GM12878 (cell line): ENCODE measurements around the gene IFNG-AS1. TPM values are rescaled to one million over a fixed set of nuclear protein-coding genes. Genes with fewer than 3 reads are reported as not detected.
A peak's percentile ranks its signal among the peaks of the same experiment; 100 is the strongest.

ENCODE experiments used
- ATAC-seq: fragments of 200-7000 bp; cut with Tn5 transposase; 3 replicates; pipeline ENCODE4 v1.9.1; 2020; ENCODE audit warnings: mild to moderate bottlenecking, moderate library complexity
- BruUV-seq: library from RNA; stranded (reverse); fragments of 400-500 nt; replicated peaks from 2 replicates; lab custom pipeline; 2021; lab: Mats Ljungman, UMichigan
- CTCF ChIA-PET: fragments of 300-600 bp; sonication (Branson Sonifier 250); formaldehyde crosslinking; extraction: SDS; loops from one replicate; lab custom pipeline; 2021; ENCODE audit warnings: inconsistent platforms; lab: Yijun Ruan, JAX
- POLR2A ChIA-PET: fragments of 350-600 bp; formaldehyde crosslinking; extraction: SDS; loops from one replicate; lab custom pipeline; 2021; ENCODE audit warnings: inconsistent platforms; lab: Charles Lee
- RAD21 ChIA-PET: fragments of 300-600 bp; sonication (Branson Sonifier 250); formaldehyde crosslinking; loops from one replicate; lab custom pipeline; 2023; ENCODE audit warnings: antibody characterized with exemption; ENCODE audit not compliant: unreplicated experiment; lab: Charles Lee
- SMC1A ChIA-PET: fragments of 300-600 bp; sonication (Branson Sonifier 250); formaldehyde crosslinking; loops from one replicate; lab custom pipeline; 2023; ENCODE audit not compliant: unreplicated experiment, uncharacterized antibody; lab: Charles Lee
- DNase-seq: peaks from one replicate; pipeline ENCODE4 v3.0.0-alpha.2; 2011; ENCODE audit warnings: low read depth, low spot score
- FAIRE-seq: peaks from 3 replicates; lab custom pipeline; 2011; peaks lifted over from hg19 to GRCh38; lab: Jason Lieb, UNC
- H2AFZ ChIP-seq: 2 replicates; pipeline ENCODE4 v1.6.0; 2011; ENCODE audit warnings: low read depth, low read length, control low read depth; ENCODE audit not compliant: control insufficient read depth
- H3K27ac ChIP-seq: 2 replicates; pipeline ENCODE4 v1.5.1; 2011; ENCODE audit warnings: control low read depth; ENCODE audit not compliant: control insufficient read depth, insufficient read depth
- H3K27me3 ChIP-seq, 2 experiments: replicated peaks in 1 of 2; 2 replicates each; pipeline versions ENCODE4 v1.6.0 to v1.6.1; 2011; ENCODE audit warnings: low read length in 1 of 2; ENCODE audit not compliant: control insufficient read depth in 2 of 2, insufficient read depth in 2 of 2
- H3K36me3 ChIP-seq, 2 experiments: 2 replicates each; pipeline ENCODE4 v1.5.1; 2011; ENCODE audit warnings: low read length in 1 of 2; ENCODE audit not compliant: control insufficient read depth in 2 of 2, insufficient read depth in 2 of 2
- H3K4me1 ChIP-seq: 2 replicates; pipeline ENCODE4 v1.6.1; 2011; ENCODE audit warnings: mild to moderate bottlenecking, low read length, moderate library complexity, mixed read lengths; ENCODE audit not compliant: control insufficient read depth, insufficient read depth
- H3K4me2 ChIP-seq: 2 replicates; pipeline ENCODE4 v1.6.0; 2011; ENCODE audit warnings: control low read depth; ENCODE audit not compliant: control insufficient read depth, insufficient read depth
- H3K4me3 ChIP-seq: fragments of 200-600 bp; sonication (generic); 2 replicates; pipeline ENCODE4 v1.5.1; 2016
- H3K79me2 ChIP-seq: 2 replicates; pipeline ENCODE4 v1.6.0; 2011; ENCODE audit warnings: low read length; ENCODE audit not compliant: control insufficient read depth, insufficient read depth
- H3K9ac ChIP-seq: 2 replicates; pipeline ENCODE4 v1.8.0; 2011; ENCODE audit warnings: low read length, control low read depth, mixed read lengths; ENCODE audit not compliant: control insufficient read depth, insufficient read depth
- H3K9me3 ChIP-seq: replicated peaks from 3 replicates; pipeline ENCODE4 v1.5.1; 2011; ENCODE audit warnings: mild to moderate bottlenecking, low read length; ENCODE audit not compliant: control insufficient read depth, insufficient read depth
- H4K20me1 ChIP-seq: 2 replicates; pipeline ENCODE4 v1.6.0; 2011; ENCODE audit not compliant: control insufficient read depth, insufficient read depth
- CBX5 ChIP-seq: sonication (generic); IDR thresholded peaks from 2 replicates; pipeline ENCODE4 v1.6.1; 2016; ENCODE audit warnings: low read depth, moderate library complexity, mild to moderate bottlenecking, inconsistent platforms
- MEF2B ChIP-seq: fragments of 450-650 bp; IDR thresholded peaks from 2 replicates; pipeline ENCODE4 v1.6.1; 2018; ENCODE audit warnings: mild to moderate bottlenecking, moderate library complexity; ENCODE audit not compliant: partially characterized antibody, poor library complexity, severe bottlenecking
- RUNX3 ChIP-seq: IDR thresholded peaks from 2 replicates; pipeline ENCODE4 v1.6.1; 2012; ENCODE audit warnings: low read length, inconsistent platforms
- ZNF217 ChIP-seq: fragments of 450-650 bp; IDR thresholded peaks from 2 replicates; pipeline ENCODE4 v1.6.1; 2017; ENCODE audit warnings: antibody characterized with exemption, mild to moderate bottlenecking
- WGBS: methylation state at CpG from one replicate; pipeline ENCODE4 v1.1.6; 2016; ENCODE audit warnings: low lambda C conversion rate; ENCODE audit not compliant: insufficient replicate concordance, insufficient coverage; ENCODE audit errors: missing lambda C conversion rate; 5-methylcytosine and 5-hydroxymethylcytosine counted together
- in situ Hi-C: fragments of 300-500 bp; cut with MboI; formaldehyde crosslinking; loops from 9 replicates; pipeline ENCODE4 v1.14.3; 2018; ENCODE audit warnings: mixed read lengths
- intact Hi-C: fragments of 100-400 bp; cut with micrococcal nuclease; formaldehyde crosslinking; loops from one replicate; pipeline ENCODE4 v1.14.2; 2022; ENCODE audit not compliant: unreplicated experiment
- polyA plus RNA-seq, 11 experiments: library from polyadenylated mRNA; depleted of rRNA in 4 of 11; unstranded in 6 of 11; stranded (reverse) in 5 of 11; fragments of >200 nt; fragmentation: Nextera tagmentation in 4 of 11; fragmentation: Illumina TruSeq in 1 of 11; extraction: Ambion mirVana in 4 of 11; extraction: Trizol in 1 of 11; gene quantifications; 1 replicate in 1 of 11; 2 replicates in 10 of 11; pipeline versions ENCODE4 v1.2.1 to v1.2.3, GENCODE V29; 2011 to 2016; ENCODE audit warnings: inconsistent platforms in 2 of 11, missing spikeins in 2 of 11, low read depth in 1 of 11
- total RNA-seq, 4 experiments: library from RNA; depleted of rRNA in 3 of 4; stranded (reverse); fragments of >200 nt in 3 of 4; fragmentation: Illumina TruSeq in 1 of 4; extraction: Trizol in 1 of 4; gene quantifications; 2 replicates each; pipeline versions ENCODE4 v1.2.1 to v1.2.3, GENCODE V29; 2013 to 2021
- TF ChIP-seq, protein P1 (sequence below): IDR thresholded peaks from 2 replicates; pipeline ENCODE4 v1.6.1; 2012; ENCODE audit warnings: improper control_type of control experiment, low read depth, low read length; ENCODE audit not compliant: insufficient replicate concordance

Gene IFNG-AS1
- total and polyA plus RNA-seq, 10 of the 15 experiments (the other 5 are each of a cell fraction or from before 2014, with no cell fraction given): 0.40 to 1.9 (median 1.3) TPM

DNA sequence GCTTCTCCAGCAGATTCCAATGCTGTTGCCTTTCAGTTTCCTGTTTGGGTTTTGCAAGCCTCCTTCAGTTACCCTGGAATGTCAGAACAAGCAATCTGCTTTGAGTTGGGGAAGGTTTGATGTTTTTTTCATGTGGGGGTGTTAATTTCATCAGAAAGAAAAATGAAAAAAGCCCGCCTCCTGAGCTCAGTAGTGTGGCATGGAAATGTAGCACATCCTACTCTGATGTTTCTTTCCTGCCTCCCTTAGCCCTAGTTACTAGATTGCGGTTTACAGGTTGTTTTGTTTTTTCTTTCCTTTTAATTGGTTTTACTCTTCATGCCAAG, 22.6 kb downstream of the IFNG-AS1 start:
- CTCF ChIA-PET: interaction anchor here (0.6 to 2.9 kb wide), 9 partner anchors 9 to 54 kb away, joined by 3 to 13 read pairs (median 6); no protein-coding TSS in a partner anchor

DNA sequence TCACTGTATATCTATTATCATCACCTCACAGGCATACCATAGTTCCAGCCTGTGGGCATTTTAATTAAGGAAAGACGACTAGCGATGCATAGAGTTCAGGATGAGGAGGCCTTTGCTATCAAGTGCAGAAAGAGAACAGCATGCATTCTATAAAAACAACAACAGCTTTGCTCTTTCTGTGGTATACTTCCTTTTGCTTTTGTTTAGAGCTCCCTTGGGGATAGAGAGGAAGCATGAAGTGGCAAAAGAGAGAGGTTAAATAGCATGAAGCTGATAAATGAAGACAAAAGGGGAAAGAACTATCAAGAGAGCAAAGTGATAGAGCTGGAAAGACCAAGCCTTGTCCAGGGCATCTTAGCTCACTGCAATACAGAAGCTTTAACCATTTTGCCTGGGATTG, 23.5 kb downstream of the IFNG-AS1 start:
- Histone ChIP-seq H4K20me1 (no peaks in the 10 kb centered on the region), H3K4me3 (no peak overlapping the region), H3K36me3 (no peaks in the 10 kb centered on the region), H3K4me2 (no peak overlapping the region), H3K4me1 (peaks cover 4% of the 10 kb centered on the region; the same call in 1 of the 2 replicates), H2AFZ (no peak overlapping the region), H3K27me3 (no peaks in the 10 kb centered on the region), H3K9ac (no peak overlapping the region), H3K9me3 (no peaks in the 10 kb centered on the region), H3K27ac (no peak overlapping the region), H3K79me2 (no peaks in the 10 kb centered on the region)
- ChIA-PET SMC1A (interaction anchor here (0.6 to 2.2 kb wide), 13 partner anchors 10 to 1230 kb away, joined by 3 to 17 read pairs (median 4); partner anchors contain the start of genes IFNG and IFNG-AS1), CTCF (interaction anchor here (0.6 to 2.9 kb wide), 14 partner anchors 10 to 306 kb away, joined by 3 to 13 read pairs (median 4); no protein-coding TSS in a partner anchor), RAD21 (interaction anchor here (0.7 to 1.8 kb wide), 6 partner anchors 11 to 147 kb away, joined by 3 to 6 read pairs (median 4); partner anchors contain the start of genes IFNG and IFNG-AS1), POLR2A (interaction anchor here (1.3 to 1.8 kb wide), 4 partner anchors 10 to 24 kb away, joined by 4 to 8 read pairs (median 6); partner anchors contain the start of gene IFNG-AS1)
- TF ChIP-seq MEF2B: peak; percentile 87
- TF ChIP-seq ZNF217: no peak
- TF ChIP-seq, protein P1, sequence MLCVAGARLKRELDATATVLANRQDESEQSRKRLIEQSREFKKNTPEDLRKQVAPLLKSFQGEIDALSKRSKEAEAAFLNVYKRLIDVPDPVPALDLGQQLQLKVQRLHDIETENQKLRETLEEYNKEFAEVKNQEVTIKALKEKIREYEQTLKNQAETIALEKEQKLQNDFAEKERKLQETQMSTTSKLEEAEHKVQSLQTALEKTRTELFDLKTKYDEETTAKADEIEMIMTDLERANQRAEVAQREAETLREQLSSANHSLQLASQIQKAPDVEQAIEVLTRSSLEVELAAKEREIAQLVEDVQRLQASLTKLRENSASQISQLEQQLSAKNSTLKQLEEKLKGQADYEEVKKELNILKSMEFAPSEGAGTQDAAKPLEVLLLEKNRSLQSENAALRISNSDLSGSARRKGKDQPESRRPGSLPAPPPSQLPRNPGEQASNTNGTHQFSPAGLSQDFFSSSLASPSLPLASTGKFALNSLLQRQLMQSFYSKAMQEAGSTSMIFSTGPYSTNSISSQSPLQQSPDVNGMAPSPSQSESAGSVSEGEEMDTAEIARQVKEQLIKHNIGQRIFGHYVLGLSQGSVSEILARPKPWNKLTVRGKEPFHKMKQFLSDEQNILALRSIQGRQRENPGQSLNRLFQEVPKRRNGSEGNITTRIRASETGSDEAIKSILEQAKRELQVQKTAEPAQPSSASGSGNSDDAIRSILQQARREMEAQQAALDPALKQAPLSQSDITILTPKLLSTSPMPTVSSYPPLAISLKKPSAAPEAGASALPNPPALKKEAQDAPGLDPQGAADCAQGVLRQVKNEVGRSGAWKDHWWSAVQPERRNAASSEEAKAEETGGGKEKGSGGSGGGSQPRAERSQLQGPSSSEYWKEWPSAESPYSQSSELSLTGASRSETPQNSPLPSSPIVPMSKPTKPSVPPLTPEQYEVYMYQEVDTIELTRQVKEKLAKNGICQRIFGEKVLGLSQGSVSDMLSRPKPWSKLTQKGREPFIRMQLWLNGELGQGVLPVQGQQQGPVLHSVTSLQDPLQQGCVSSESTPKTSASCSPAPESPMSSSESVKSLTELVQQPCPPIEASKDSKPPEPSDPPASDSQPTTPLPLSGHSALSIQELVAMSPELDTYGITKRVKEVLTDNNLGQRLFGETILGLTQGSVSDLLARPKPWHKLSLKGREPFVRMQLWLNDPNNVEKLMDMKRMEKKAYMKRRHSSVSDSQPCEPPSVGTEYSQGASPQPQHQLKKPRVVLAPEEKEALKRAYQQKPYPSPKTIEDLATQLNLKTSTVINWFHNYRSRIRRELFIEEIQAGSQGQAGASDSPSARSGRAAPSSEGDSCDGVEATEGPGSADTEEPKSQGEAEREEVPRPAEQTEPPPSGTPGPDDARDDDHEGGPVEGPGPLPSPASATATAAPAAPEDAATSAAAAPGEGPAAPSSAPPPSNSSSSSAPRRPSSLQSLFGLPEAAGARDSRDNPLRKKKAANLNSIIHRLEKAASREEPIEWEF: no peak
- no peak for FAIRE-seq
- intact Hi-C loops: no loop called here
- WGBS: 6% methylated on average over 2 of the region's 2 CpGs
- no TSS peak for BruUV-seq
- in situ Hi-C loops: no loop called here
- peak; percentile 33 for DNase-seq
- peak; percentile 74 for ATAC-seq

More for the DNA sequence above, 22.6 kb downstream of the IFNG-AS1 start:
- POLR2A ChIA-PET: interaction anchor here (1.3 to 1.8 kb wide), 4 partner anchors 9 to 23 kb away, joined by 4 to 8 read pairs (median 6); partner anchors contain the start of gene IFNG-AS1
- no peak overlapping the region for H2AFZ ChIP-seq
- no peak for ATAC-seq
- SMC1A ChIA-PET: interaction anchor here (0.6 to 2.2 kb wide), 13 partner anchors 10 to 655 kb away, joined by 3 to 17 read pairs (median 4); partner anchors contain the start of genes IFNG and IFNG-AS1
- no peaks in the 10 kb centered on the region for H3K36me3 ChIP-seq
- no peak overlapping the region for H3K4me3 ChIP-seq
- H3K9me3 ChIP-seq: no peaks in the 10 kb centered on the region
- H3K9ac ChIP-seq: no peak overlapping the region
- peaks cover 4% of the 10 kb centered on the region; the same call in 1 of the 2 replicates for H3K4me1 ChIP-seq
- no peaks in the 10 kb centered on the region for H3K79me2 ChIP-seq
- DNase-seq: no peak
- in situ Hi-C loops: no loop called here
- H3K27me3 ChIP-seq: no peaks in the 10 kb centered on the region
- WGBS: 92% methylated on average over 2 of the region's 2 CpGs
- no TSS peak for BruUV-seq
- H4K20me1 ChIP-seq: no peaks in the 10 kb centered on the region
- intact Hi-C loops: no loop called here
- H3K4me2 ChIP-seq: no peak overlapping the region
- FAIRE-seq: no peak
- RAD21 ChIA-PET: interaction anchor here (1.1 to 1.8 kb wide), 4 partner anchors 10 to 148 kb away, joined by 3 to 6 read pairs (median 4); partner anchors contain the start of gene IFNG
- TF ChIP-seq CBX5 (no peak), RUNX3 (0 out of 2 replicates have a peak, but pooled peaks have one; percentile 12)
- H3K27ac ChIP-seq: no peak overlapping the region
